ENCODE data around the gene PPP2R5E.

Gene PPP2R5E

DNA sequence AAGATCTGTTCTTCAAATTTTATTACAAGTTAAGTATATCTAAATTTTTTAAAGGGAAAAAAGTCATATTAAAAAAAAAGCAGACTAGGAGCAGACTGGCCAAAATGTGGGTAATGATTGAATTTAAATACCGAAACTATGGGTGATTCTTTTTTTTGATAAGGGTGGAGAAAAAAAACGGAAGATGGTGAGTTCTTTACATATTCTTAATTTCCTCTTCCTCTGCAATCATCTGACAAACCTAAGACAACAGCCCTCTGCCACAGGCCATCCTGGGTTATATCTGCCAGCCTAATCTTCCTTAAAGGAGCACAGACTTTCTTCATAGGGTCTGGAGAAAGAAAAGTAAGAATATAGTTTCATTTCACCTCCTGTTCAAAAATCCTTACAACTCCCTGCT, 108.0 kb downstream of the PPP2R5E start:
- Histone ChIP-seq H3K79me2 (ENCODE audit: insufficient read depth, low read length) (peaks cover 45% of the 10 kb centered on the region), H4K20me1 (ENCODE audit: insufficient read depth, low read length) (no peaks in the 10 kb centered on the region), H3K27ac (ENCODE audit: low read depth, low read length, poor library complexity, severe bottlenecking) (no peak overlapping the region), H3K9me2 (ENCODE audit: low read depth, low read length) (no peaks in the 10 kb centered on the region), H3K36me3 (ENCODE audit: insufficient read depth, low read length) (no peaks in the 10 kb centered on the region), H2AFZ (ENCODE audit: low read length) (no peak overlapping the region), H3F3A (ENCODE audit: insufficient read depth, low read length) (no peaks in the 10 kb centered on the region), H3K4me2 (ENCODE audit: low read length) (no peak overlapping the region), H3K9ac (ENCODE audit: low read length) (no peak overlapping the region), H3K4me1 (ENCODE audit: insufficient read depth, low read length, severe bottlenecking) (peaks cover 29% of the 10 kb centered on the region), H3K4me3 (ENCODE audit: low read depth, low read length, poor library complexity, severe bottlenecking) (no peak overlapping the region), H3K9me3 (ENCODE audit: low read length) (no peaks in the 10 kb centered on the region), H3K27me3 (ENCODE audit: insufficient read depth, low read length) (no peaks in the 10 kb centered on the region)
- TF ChIP-seq CTCF (IDR thresholded peaks at IDR 0.05; ENCODE audit: low read length) (no peak), EZH2 (IDR thresholded peaks at IDR 0.05; ENCODE audit: borderline replicate concordance, low read length) (no peak)

- Histone ChIP-seq H3K27me3 (ENCODE audit: insufficient read depth, low read length) (no peaks in the 10 kb centered on the region), H2AFZ (ENCODE audit: low read length) (no peak overlapping the region), H3K9me3 (ENCODE audit: low read length) (no peaks in the 10 kb centered on the region), H3K79me2 (ENCODE audit: insufficient read depth, low read length) (peaks cover 47% of the 10 kb centered on the region), H3K27ac (ENCODE audit: low read depth, low read length, poor library complexity, severe bottlenecking) (no peak overlapping the region), H3K4me1 (ENCODE audit: insufficient read depth, low read length, severe bottlenecking) (peaks cover 18% of the 10 kb centered on the region), H3K36me3 (ENCODE audit: insufficient read depth, low read length) (no peaks in the 10 kb centered on the region), H3K9me2 (ENCODE audit: low read depth, low read length) (no peaks in the 10 kb centered on the region), H3K9ac (ENCODE audit: low read length) (no peak overlapping the region), H3K4me3 (ENCODE audit: low read depth, low read length, poor library complexity, severe bottlenecking) (no peak overlapping the region), H4K20me1 (ENCODE audit: insufficient read depth, low read length) (no peaks in the 10 kb centered on the region), H3K4me2 (ENCODE audit: low read length) (no peak overlapping the region), H3F3A (ENCODE audit: insufficient read depth, low read length) (no peaks in the 10 kb centered on the region)
- no peak for TF ChIP-seq CTCF (IDR thresholded peaks at IDR 0.05; ENCODE audit: low read length)
- TF ChIP-seq EZH2 (IDR thresholded peaks at IDR 0.05; ENCODE audit: borderline replicate concordance, low read length): no peak
Observed at GRCh38 chr14:63432888-63433552, 110.2 kb downstream of the PPP2R5E start.

- Histone ChIP-seq H3K9me3 (ENCODE audit: low read length) (no peaks in the 10 kb centered on the region), H3K4me1 (ENCODE audit: insufficient read depth, low read length, severe bottlenecking) (peaks cover 17% of the 10 kb centered on the region), H3K4me2 (ENCODE audit: low read length) (no peak overlapping the region), H3K27ac (ENCODE audit: low read depth, low read length, poor library complexity, severe bottlenecking) (no peak overlapping the region), H3K9ac (ENCODE audit: low read length) (no peak overlapping the region), H3K27me3 (ENCODE audit: insufficient read depth, low read length) (no peaks in the 10 kb centered on the region), H3K9me2 (ENCODE audit: low read depth, low read length) (no peaks in the 10 kb centered on the region), H3K36me3 (ENCODE audit: insufficient read depth, low read length) (no peaks in the 10 kb centered on the region), H2AFZ (ENCODE audit: low read length) (no peak overlapping the region), H4K20me1 (ENCODE audit: insufficient read depth, low read length) (no peaks in the 10 kb centered on the region), H3F3A (ENCODE audit: insufficient read depth, low read length) (no peaks in the 10 kb centered on the region), H3K79me2 (ENCODE audit: insufficient read depth, low read length) (peaks cover 46% of the 10 kb centered on the region), H3K4me3 (ENCODE audit: low read depth, low read length, poor library complexity, severe bottlenecking) (no peak overlapping the region)
- TF ChIP-seq EZH2 (IDR thresholded peaks at IDR 0.05; ENCODE audit: borderline replicate concordance, low read length) (no peak), CTCF (IDR thresholded peaks at IDR 0.05; ENCODE audit: low read length) (no peak)
Observed at GRCh38 chr14:63432228-63432627, 110.9 kb downstream of the PPP2R5E start.

Data from OCI-LY1 (cell line).